Osteocyte (in vitro differentiated cells): ENCODE data around the gene TNFAIP2. TPM values are rescaled to one million over a fixed set of nuclear protein-coding genes. Genes with fewer than 3 reads are reported as not detected.
"Not testable (repeated sequence)": the region's sequence is repeated elsewhere in the genome, so short reads cannot be mapped to it uniquely, and the experiment has no call there.

Experiments used
- DNase-seq: peaks from one replicate; pipeline ENCODE4 v3.0.0; 2021; ENCODE audit warnings: mixed read lengths; ENCODE audit not compliant: unreplicated experiment; ENCODE audit errors: extremely low spot score
- H3K27ac Mint-ChIP-seq: one replicate; pipeline ENCODE4 v1.8.0; 2021; ENCODE audit warnings: mild to moderate bottlenecking, mixed read lengths; ENCODE audit not compliant: unreplicated experiment
- H3K27me3 Mint-ChIP-seq: one replicate; pipeline ENCODE4 v1.8.0; 2021; ENCODE audit warnings: mixed read lengths; ENCODE audit not compliant: unreplicated experiment
- H3K36me3 Mint-ChIP-seq: one replicate; pipeline ENCODE4 v1.8.0; 2021; ENCODE audit warnings: mixed read lengths; ENCODE audit not compliant: unreplicated experiment
- H3K4me1 Mint-ChIP-seq: one replicate; pipeline ENCODE4 v1.8.0; 2021; ENCODE audit warnings: mixed read lengths; ENCODE audit not compliant: unreplicated experiment
- H3K4me3 Mint-ChIP-seq: one replicate; pipeline ENCODE4 v1.8.0; 2021; ENCODE audit warnings: mild to moderate bottlenecking, moderate library complexity, mixed read lengths; ENCODE audit not compliant: unreplicated experiment
- H3K9me3 Mint-ChIP-seq: one replicate; pipeline ENCODE4 v1.8.0; 2021; ENCODE audit warnings: mixed read lengths; ENCODE audit not compliant: unreplicated experiment
- CTCF ChIP-seq: fragments of 200-600 bp; sonication (generic); IDR thresholded peaks from 2 replicates; pipeline ENCODE4 v1.5.0; 2021; ENCODE audit warnings: antibody characterized with exemption, mild to moderate bottlenecking, moderate library complexity
- total RNA-seq: library from RNA; stranded (reverse); gene quantifications from 2 replicates; pipeline ENCODE4 v1.2.1, GENCODE V29; 2021

The TNFAIP2 gene
- total RNA-seq, 1 donor from 2014 or later: 1.3 TPM

GRCh38 chr14:103164006-103164405 lies 40.7 kb downstream of the TNFAIP2 start:
- no peak for TF ChIP-seq CTCF
- Mint-ChIP-seq H3K36me3 (no peaks in the 10 kb centered on the region), H3K27ac (no peak overlapping the region), H3K9me3 (no peaks in the 10 kb centered on the region), H3K27me3 (peaks cover 46% of the 10 kb centered on the region), H3K4me1 (no peaks in the 10 kb centered on the region), H3K4me3 (no peak overlapping the region)
- no peak for DNase-seq

GRCh38 chr14:103164779-103165178 lies 41.5 kb downstream of the TNFAIP2 start:
- Mint-ChIP-seq H3K4me3 (no peak overlapping the region), H3K36me3 (no peaks in the 10 kb centered on the region), H3K4me1 (no peaks in the 10 kb centered on the region), H3K9me3 (no peaks in the 10 kb centered on the region), H3K27ac (no peak overlapping the region), H3K27me3 (peaks cover 39% of the 10 kb centered on the region)
- no peak for DNase-seq
- TF ChIP-seq CTCF: no peak

GRCh38 chr14:103165323-103165722 lies 42.1 kb downstream of the TNFAIP2 start:
- Mint-ChIP-seq H3K27me3 (peaks cover 38% of the 10 kb centered on the region), H3K4me3 (no peak overlapping the region), H3K4me1 (no peaks in the 10 kb centered on the region), H3K36me3 (peaks cover 2% of the 10 kb centered on the region), H3K27ac (no peak overlapping the region), H3K9me3 (peaks cover 3% of the 10 kb centered on the region)
- TF ChIP-seq CTCF: no peak
- DNase-seq: no peak

DNA sequence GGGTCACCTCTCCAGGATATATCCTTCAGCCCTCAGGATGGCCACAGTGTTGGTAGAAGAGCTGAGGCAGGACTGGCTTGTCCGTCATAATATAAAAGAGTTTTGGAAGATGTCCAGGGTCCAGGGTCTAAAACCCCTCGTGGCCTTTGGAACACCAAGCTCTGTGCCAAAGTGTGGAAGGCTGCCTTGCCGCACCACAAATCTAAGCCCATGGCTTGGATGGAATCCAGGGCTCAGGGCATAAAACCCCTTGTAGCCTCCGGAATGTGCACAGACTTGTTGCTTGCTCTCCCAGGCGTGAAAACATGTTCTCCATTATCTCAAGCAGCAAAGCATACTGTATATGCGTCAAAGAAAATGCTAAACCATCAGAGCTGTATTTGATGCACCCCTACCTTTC lies 46.7 kb downstream of the TNFAIP2 start:
- peaks cover 30% of the 10 kb centered on the region for H3K9me3 Mint-ChIP-seq
- no peak overlapping the region for H3K4me3 Mint-ChIP-seq
- peaks cover 4% of the 10 kb centered on the region for H3K36me3 Mint-ChIP-seq
- TF ChIP-seq CTCF: no peak
- H3K4me1 Mint-ChIP-seq: no peaks in the 10 kb centered on the region
- no peak for DNase-seq
- H3K27ac Mint-ChIP-seq: no peak overlapping the region
- H3K27me3 Mint-ChIP-seq: peaks cover 44% of the 10 kb centered on the region

DNA sequence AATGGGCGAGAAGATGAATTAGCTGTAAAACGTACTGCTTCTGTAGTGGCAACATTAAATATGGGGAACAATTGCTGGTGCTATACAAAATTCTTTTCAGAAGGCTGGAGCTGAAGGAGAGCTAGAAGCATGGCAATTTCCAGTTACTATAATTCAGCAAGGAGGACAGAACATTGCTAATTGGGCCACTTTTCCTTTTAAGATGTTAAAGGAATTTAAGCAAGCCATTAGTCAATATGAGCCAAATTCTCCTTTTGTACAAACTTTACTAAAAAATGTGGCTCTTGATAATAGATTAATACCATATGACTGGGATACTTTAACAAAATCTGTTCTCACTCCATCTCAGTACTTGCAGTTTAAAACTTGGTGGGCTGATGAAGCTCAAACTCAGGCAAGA lies 47.9 kb downstream of the TNFAIP2 start:
- peaks cover 35% of the 10 kb centered on the region for H3K9me3 Mint-ChIP-seq
- H3K27me3 Mint-ChIP-seq: peaks cover 45% of the 10 kb centered on the region
- H3K36me3 Mint-ChIP-seq, DNase-seq, H3K4me3 Mint-ChIP-seq, H3K4me1 Mint-ChIP-seq, H3K27ac Mint-ChIP-seq: not testable (repeated sequence)

DNA sequence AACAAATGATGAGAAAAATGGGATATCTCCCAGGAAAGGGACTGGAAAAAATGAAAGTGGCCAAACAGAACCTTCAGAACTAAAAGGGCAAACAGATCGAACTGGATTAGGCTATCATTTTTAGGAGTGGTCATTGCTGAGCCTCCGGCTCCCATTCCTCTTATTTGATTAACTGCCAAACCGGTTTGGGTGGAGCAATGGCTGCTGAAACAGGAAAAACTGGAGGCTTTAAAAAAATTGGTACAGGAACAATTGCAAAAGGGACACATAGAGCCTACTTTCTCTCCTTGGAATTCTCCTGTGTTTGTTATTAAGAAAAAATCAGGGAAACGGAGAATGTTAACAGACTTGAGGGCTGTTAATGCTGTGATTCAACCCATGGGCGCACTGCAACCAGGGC lies 49.7 kb downstream of the TNFAIP2 start:
- H3K27ac Mint-ChIP-seq: no peak overlapping the region
- peaks cover 4% of the 10 kb centered on the region for H3K36me3 Mint-ChIP-seq
- DNase-seq: no peak
- peaks cover 35% of the 10 kb centered on the region for H3K9me3 Mint-ChIP-seq
- no peak for TF ChIP-seq CTCF
- H3K4me1 Mint-ChIP-seq: no peaks in the 10 kb centered on the region
- peaks cover 43% of the 10 kb centered on the region for H3K27me3 Mint-ChIP-seq
- no peak overlapping the region for H3K4me3 Mint-ChIP-seq

DNA sequence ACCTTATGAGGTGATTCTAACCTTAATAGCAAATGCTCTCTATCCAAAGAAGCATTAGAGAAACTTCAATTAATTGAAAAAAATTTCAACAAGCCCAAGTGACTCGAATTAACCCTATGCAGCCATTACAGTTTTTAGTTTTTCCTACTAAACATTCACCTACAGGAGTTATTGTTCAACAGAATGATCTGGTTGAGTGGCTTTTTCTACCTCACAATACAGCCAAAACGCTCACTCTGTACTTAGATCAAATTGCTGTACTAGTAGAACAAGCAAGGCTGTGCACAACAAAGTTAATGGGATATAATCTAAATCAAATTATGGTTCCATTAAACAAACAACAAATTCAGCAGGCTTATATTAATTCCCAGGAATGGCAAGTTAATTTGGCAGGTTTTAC lies 50.6 kb downstream of the TNFAIP2 start:
- DNase-seq, H3K36me3 Mint-ChIP-seq, H3K4me1 Mint-ChIP-seq, H3K27ac Mint-ChIP-seq, H3K4me3 Mint-ChIP-seq: not testable (repeated sequence)
- H3K27me3 Mint-ChIP-seq: peaks cover 43% of the 10 kb centered on the region
- peaks cover 35% of the 10 kb centered on the region for H3K9me3 Mint-ChIP-seq

GRCh38 chr14:103176176-103176575 lies 52.9 kb downstream of the TNFAIP2 start:
- peaks cover 23% of the 10 kb centered on the region for H3K9me3 Mint-ChIP-seq
- not testable (repeated sequence) for H3K4me3 Mint-ChIP-seq, DNase-seq, H3K27ac Mint-ChIP-seq, H3K36me3 Mint-ChIP-seq, H3K4me1 Mint-ChIP-seq
- peaks cover 40% of the 10 kb centered on the region for H3K27me3 Mint-ChIP-seq
